Vagina (tissue), 2 donors: ENCODE data around the gene KRT73. TPM values are rescaled to one million over a fixed set of nuclear protein-coding genes. Genes with fewer than 3 reads are reported as not detected.

Experiments used
- DNase-seq, 2 donors: peaks; one replicate each; pipeline ENCODE4 v3.0.0-alpha.2; 2017; ENCODE audit errors: extremely low spot score in 2 of 2
- H3K27ac ChIP-seq: fragments of 200-600 bp; sonication (generic); one replicate; pipeline ENCODE4 v1.5.1; 2019
- H3K27me3 ChIP-seq: fragments of 200-600 bp; sonication (generic); one replicate; pipeline ENCODE4 v1.5.1; 2019
- H3K36me3 ChIP-seq, 2 donors: fragments of 200-600 bp; sonication (generic); one replicate each; pipeline ENCODE4 v1.5.1; 2017 to 2019
- H3K4me1 ChIP-seq: fragments of 200-600 bp; sonication (generic); one replicate; pipeline ENCODE4 v1.5.1; 2019
- H3K4me3 ChIP-seq, 2 donors: fragments of 200-600 bp; sonication (generic); 1 replicate in 1 of 2; 2 replicates in 1 of 2; pipeline ENCODE4 v1.5.1; 2016 to 2019
- H3K9me3 ChIP-seq: fragments of 200-600 bp; sonication (generic); one replicate; pipeline ENCODE4 v1.5.1; 2019
- CTCF ChIP-seq, 3 experiments: fragments of 450-650 bp in 2 of 3; fragments of 200-600 bp in 1 of 3; sonication (generic) in 1 of 3; IDR thresholded peaks; one replicate each; pipeline ENCODE4 v1.5.1; 2017 to 2019; ENCODE audit warnings: antibody characterized with exemption in 3 of 3, mild to moderate bottlenecking in 2 of 3, moderate library complexity in 2 of 3
- POLR2A ChIP-seq, 2 donors: fragments of 450-650 bp; IDR thresholded peaks; one replicate each; pipeline ENCODE4 v1.6.1; 2017; ENCODE audit warnings: antibody characterized with exemption in 2 of 2, mild to moderate bottlenecking in 2 of 2, moderate library complexity in 2 of 2
- POLR2AphosphoS5 ChIP-seq, 2 donors: sonication (generic); formaldehyde crosslinking; IDR thresholded peaks; one replicate each; pipeline ENCODE4 v1.9.0; 2017; ENCODE audit warnings: antibody characterized with exemption in 2 of 2, mild to moderate bottlenecking in 2 of 2, low read depth in 1 of 2; ENCODE audit not compliant: insufficient read depth in 1 of 2
- intact Hi-C: fragments of 100-400 bp; cut with DNase I; formaldehyde crosslinking; loops from one replicate; pipeline ENCODE4 v1.15.1; 2023
- total RNA-seq: library from RNA; depleted of rRNA; stranded (reverse); fragments of >200 nt; gene quantifications from one replicate; pipeline ENCODE4 v1.2.3, GENCODE V29; 2016

KRT73 gene
- total RNA-seq, 1 donor from 2014 or later: not detected

GRCh38 chr12:52570511-52570910 lies 47.8 kb downstream of the KRT73 start:
- H3K36me3 ChIP-seq: no peaks in the 10 kb centered on the region
- intact Hi-C loops: no loop called here
- H3K9me3 ChIP-seq: no peaks in the 10 kb centered on the region
- no peak for DNase-seq
- no peaks in the 10 kb centered on the region for H3K27me3 ChIP-seq
- no peaks in the 10 kb centered on the region for H3K4me1 ChIP-seq
- TF ChIP-seq CTCF (IDR thresholded peaks at IDR 0.05): no peak
- no peak overlapping the region for H3K4me3 ChIP-seq
- H3K27ac ChIP-seq: no peak overlapping the region

GRCh38 chr12:52568111-52568510 lies 50.2 kb downstream of the KRT73 start:
- intact Hi-C loops: no loop called here
- Histone ChIP-seq H3K27ac (no peak overlapping the region), H3K27me3 (no peaks in the 10 kb centered on the region), H3K36me3 (no peaks in the 10 kb centered on the region), H3K4me3 (no peak overlapping the region), H3K4me1 (no peaks in the 10 kb centered on the region), H3K9me3 (no peaks in the 10 kb centered on the region)
- no peak for TF ChIP-seq POLR2AphosphoS5 (IDR thresholded peaks at IDR 0.05; ENCODE audit: insufficient read depth in 1 of 2, low read depth in 1 of 2)
- no peak for TF ChIP-seq POLR2A (IDR thresholded peaks at IDR 0.05)
- no peak for TF ChIP-seq CTCF (IDR thresholded peaks at IDR 0.05)
- no peak for DNase-seq

GRCh38 chr12:52566847-52567291 lies 51.5 kb downstream of the KRT73 start:
- H3K4me3 ChIP-seq: no peak overlapping the region
- no peaks in the 10 kb centered on the region for H3K4me1 ChIP-seq
- no peak for DNase-seq
- H3K9me3 ChIP-seq: no peaks in the 10 kb centered on the region
- TF ChIP-seq POLR2AphosphoS5 (IDR thresholded peaks at IDR 0.05; ENCODE audit: insufficient read depth in 1 of 2, low read depth in 1 of 2) (no peak), CTCF (IDR thresholded peaks at IDR 0.05) (no peak), POLR2A (IDR thresholded peaks at IDR 0.05) (no peak)
- no peaks in the 10 kb centered on the region for H3K27me3 ChIP-seq
- intact Hi-C loops: no loop called here
- H3K36me3 ChIP-seq: no peaks in the 10 kb centered on the region
- H3K27ac ChIP-seq: no peak overlapping the region

- H3K4me1 ChIP-seq: no peaks in the 10 kb centered on the region
Observed at GRCh38 chr12:52564582-52564981, 53.8 kb downstream of the KRT73 start.

More at GRCh38 chr12:52564582-52564981, 53.8 kb downstream of the KRT73 start:
- no peak for DNase-seq
- H3K27ac ChIP-seq: no peak overlapping the region
- H3K9me3 ChIP-seq: no peaks in the 10 kb centered on the region
- H3K36me3 ChIP-seq: no peaks in the 10 kb centered on the region
- H3K4me3 ChIP-seq: no peak overlapping the region
- no peaks in the 10 kb centered on the region for H3K27me3 ChIP-seq
- no peak for TF ChIP-seq POLR2AphosphoS5 (IDR thresholded peaks at IDR 0.05; ENCODE audit: insufficient read depth in 1 of 2, low read depth in 1 of 2)
- TF ChIP-seq POLR2A (IDR thresholded peaks at IDR 0.05): no peak
- no peak for TF ChIP-seq CTCF (IDR thresholded peaks at IDR 0.05)
- intact Hi-C loops: no loop called here
